ENCODE data around the gene MSRB1. TPM values are rescaled to one million over a fixed set of nuclear protein-coding genes. Genes with fewer than 3 reads are reported as not detected.

Gene MSRB1
- total and polyA plus RNA-seq, 9 of the 15 experiments (the other 6 are each of a cell fraction or from before 2014, with no cell fraction given), result 5.4 to 33.7 (median 25.7) TPM

DNA sequence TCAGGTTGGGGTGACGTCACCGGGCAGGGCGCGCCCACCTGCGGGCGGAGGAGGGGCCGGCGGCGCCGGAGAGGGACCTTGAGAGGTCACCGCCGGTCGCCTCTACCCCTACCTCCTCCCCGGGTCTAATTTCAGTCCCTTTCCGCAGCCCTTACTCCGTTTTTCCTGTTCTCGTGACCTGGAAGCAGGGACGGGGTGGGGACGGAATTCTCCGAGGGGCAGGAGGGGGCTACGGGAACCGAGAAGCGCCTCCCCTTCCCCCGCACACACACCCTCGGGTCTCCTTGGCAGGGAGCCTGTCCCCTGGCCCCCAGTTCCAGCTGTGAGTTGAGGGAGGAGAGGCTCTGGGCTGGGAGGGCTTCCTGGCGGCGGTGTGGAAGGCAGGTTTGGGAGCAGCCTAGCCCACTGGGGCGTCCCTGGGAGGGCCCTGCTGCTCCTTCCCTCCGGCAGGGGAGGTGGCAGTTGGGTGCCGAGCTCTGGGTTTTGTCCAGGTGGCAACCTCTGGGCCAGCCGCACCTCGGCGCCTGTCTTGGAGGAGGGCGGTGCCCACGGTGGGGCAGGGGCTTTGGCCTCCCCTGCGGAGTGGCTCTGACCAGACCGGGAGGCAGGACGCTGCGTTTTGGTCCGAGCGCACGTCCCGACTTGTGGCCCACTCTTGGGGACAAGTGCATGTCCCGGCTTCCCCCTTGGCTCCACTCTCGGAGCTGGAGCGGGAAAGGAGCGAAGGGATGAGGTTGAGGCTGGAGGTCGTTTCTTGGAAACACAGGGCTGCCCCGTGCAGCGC, 47.5 kb upstream of the MSRB1 start (continued):
- TF ChIP-seq ATF3 (IDR thresholded peaks at IDR 0.05) (peak; percentile 97), ATF3 (CRISPR knock-in tag; conservative IDR thresholded peaks at IDR 0.05) (no peak), HMG20B (CRISPR knock-in tag; IDR thresholded peaks at IDR 0.05) (no peak), ESRRA (IDR thresholded peaks at IDR 0.05; ENCODE audit: borderline replicate concordance, low read depth) (peak; percentile 86), CBFA2T2 (conservative IDR thresholded peaks at IDR 0.05) (no peak), BDP1 (IDR thresholded peaks at IDR 0.05; ENCODE audit: insufficient read depth, insufficient read length) (no peak), ATF2 (CRISPR knock-in tag; IDR thresholded peaks at IDR 0.05) (peak; percentile 85; the same call in 1 of the 2 replicates), ATF4 (CRISPR knock-in tag; IDR thresholded peaks at IDR 0.05) (no peak), ATF6 (CRISPR knock-in tag; IDR thresholded peaks at IDR 0.05) (no peak), MAFK (IDR thresholded peaks at IDR 0.05; ENCODE audit: low read length) (no peak), ZNF655 (CRISPR knock-in tag; IDR thresholded peaks at IDR 0.05) (no peak), TAF1 (IDR thresholded peaks at IDR 0.05; ENCODE audit: control insufficient read depth, extremely low read depth, insufficient read depth, low read length, severe bottlenecking) (no peak), ZBTB49 (CRISPR knock-in tag; IDR thresholded peaks at IDR 0.05; ENCODE audit: borderline replicate concordance) (no peak), SMAD4 (CRISPR knock-in tag; conservative IDR thresholded peaks at IDR 0.05) (no peak), ZNF143 (CRISPR knock-in tag; IDR thresholded peaks at IDR 0.05) (no peak), NFIC (IDR thresholded peaks at IDR 0.05) (peak; percentile 24; the same call in 1 of the 2 replicates), BACH1 (tag; IDR thresholded peaks at IDR 0.05) (no peak), KAT7 (CRISPR knock-in tag; IDR thresholded peaks at IDR 0.05; ENCODE audit: borderline replicate concordance) (0 out of 2 replicates have a peak, but pooled peaks have one; percentile 53)
